CD8-positive, alpha-beta memory T cell (primary cell): Measurements from ENCODE around the gene SPON1. TPM values are rescaled to one million over a fixed set of nuclear protein-coding genes. Genes with fewer than 3 reads are reported as not detected.

ENCODE experiments used
- CTCF ChIA-PET: fragments of 350-600 bp; sonication (Branson Sonifier 250); formaldehyde crosslinking; loops from one replicate; lab custom pipeline; 2021; ENCODE audit warnings: antibody characterized with exemption; lab: Charles Lee
- POLR2A ChIA-PET: fragments of 350-600 bp; sonication (Branson Sonifier 250); formaldehyde crosslinking; loops from one replicate; lab custom pipeline; 2021; ENCODE audit warnings: antibody characterized with exemption; lab: Charles Lee
- DNase-seq, 5 donors: peaks; one replicate each; pipeline versions ENCODE4 v3.0.0 to v3.0.0-alpha.2; 2020 to 2022; ENCODE audit warnings: mixed read lengths in 1 of 5
- H3K27ac ChIP-seq: one replicate; pipeline ENCODE4 v1.7.0; 2013; ENCODE audit warnings: low read depth, mild to moderate bottlenecking, low read length, moderate library complexity
- H3K27me3 ChIP-seq: 2 replicates; pipeline ENCODE4 v1.7.0; 2013; ENCODE audit warnings: low read length, mild to moderate bottlenecking; ENCODE audit not compliant: insufficient read depth, poor library complexity, severe bottlenecking
- H3K36me3 ChIP-seq: 2 replicates; pipeline ENCODE4 v1.7.0; 2013; ENCODE audit warnings: mild to moderate bottlenecking, low read length, moderate library complexity; ENCODE audit not compliant: insufficient read depth
- H3K4me1 ChIP-seq: 2 replicates; pipeline ENCODE4 v1.7.0; 2013; ENCODE audit warnings: mild to moderate bottlenecking, low read length, moderate library complexity; ENCODE audit not compliant: insufficient read depth
- H3K4me3 ChIP-seq: 2 replicates; pipeline ENCODE4 v1.7.0; 2013; ENCODE audit warnings: mild to moderate bottlenecking, low read length
- H3K9me3 ChIP-seq: 2 replicates; pipeline ENCODE4 v1.7.0; 2013; ENCODE audit warnings: mild to moderate bottlenecking, low read length
- H3K27ac Mint-ChIP-seq, 8 donors: one replicate each; pipeline ENCODE4 v1.8.0; 2020 to 2021; ENCODE audit warnings: mixed read lengths in 8 of 8, mild to moderate bottlenecking in 6 of 8, inconsistent platforms in 3 of 8, moderate library complexity in 3 of 8
- H3K27me3 Mint-ChIP-seq, 2 donors: one replicate each; pipeline ENCODE4 v1.8.0; 2020 to 2021; ENCODE audit warnings: mixed read lengths in 2 of 2, mild to moderate bottlenecking in 1 of 2, moderate library complexity in 1 of 2
- H3K36me3 Mint-ChIP-seq, 3 donors: one replicate each; pipeline ENCODE4 v1.8.0; 2020 to 2021; ENCODE audit warnings: mixed read lengths in 3 of 3, inconsistent platforms in 1 of 3, mild to moderate bottlenecking in 1 of 3
- H3K4me1 Mint-ChIP-seq, 3 donors: one replicate each; pipeline ENCODE4 v1.8.0; 2020 to 2021; ENCODE audit warnings: mixed read lengths in 3 of 3, inconsistent platforms in 1 of 3, mild to moderate bottlenecking in 1 of 3
- H3K4me3 Mint-ChIP-seq, 7 donors: one replicate each; pipeline ENCODE4 v1.8.0; 2020 to 2021; ENCODE audit warnings: mixed read lengths in 7 of 7, mild to moderate bottlenecking in 6 of 7, moderate library complexity in 4 of 7, inconsistent platforms in 2 of 7
- H3K9me3 Mint-ChIP-seq, 5 donors: one replicate each; pipeline ENCODE4 v1.8.0; 2020 to 2022; ENCODE audit warnings: mixed read lengths in 5 of 5, mild to moderate bottlenecking in 3 of 5, moderate library complexity in 2 of 5, inconsistent platforms in 1 of 5
- polyA plus RNA-seq: library from polyadenylated mRNA; unstranded; fragments of 300-500 nt; fragmentation: Illumina TruSeq; gene quantifications from one replicate; pipeline ENCODE4 v1.2.3, GENCODE V29; 2021
- total RNA-seq, 2 experiments: library from RNA; stranded (reverse); gene quantifications; one replicate each; pipeline ENCODE4 v1.2.3, GENCODE V29; 2021

Gene SPON1
- total RNA-seq, result under 1 TPM; 0.81 to 0.97 TPM
- 2.0 TPM for polyA plus RNA-seq

- Mint-ChIP-seq H3K27me3 (peaks cover 42 to 72% of the 10 kb centered on the region in 2 donors), H3K4me1 (peaks cover 8 to 19% (median 13%) of the 10 kb centered on the region in 3 donors), H3K36me3 (no peaks in the 10 kb centered on the region), H3K9me3 (no peaks in the 10 kb centered on the region), H3K27ac (no peak within 1 kb of the TSS), H3K4me3 (peak within 1 kb of the TSS; percentile 34 to 84 (median 73))
- DNase-seq, result peak in 3 of 5 donors; percentile 16 to 66 (median 34)
- H3K9me3 ChIP-seq, result no peaks in the 10 kb centered on the region
- H3K4me1 ChIP-seq, result peaks cover 15% of the 10 kb centered on the region
- H3K27ac ChIP-seq, result no peak within 1 kb of the TSS
- peaks cover 48% of the 10 kb centered on the region for H3K27me3 ChIP-seq
- H3K4me3 ChIP-seq, result peak within 1 kb of the TSS; percentile 47
- ChIA-PET POLR2A (interaction anchor here (1.2 kb wide), 1 partner anchor 11 kb away, joined by 3 read pairs; no protein-coding TSS in a partner anchor), CTCF (interaction anchor here (0.7 to 3.1 kb wide), 12 partner anchors 8 to 291 kb away, joined by 3 to 13 read pairs (median 4); no protein-coding TSS in a partner anchor)
- H3K36me3 ChIP-seq, result no peaks in the 10 kb centered on the region
These were observed at the start of gene SPON1 for GRCh38 chr11:13962562-13963168. TSS of gene SPON1 (plus strand) at chr11:13962723. CDS start at chr11:13962905, 182 bp downstream.

- H3K36me3 ChIP-seq, result no peaks in the 10 kb centered on the region
- peaks cover 10% of the 10 kb centered on the region for H3K4me1 ChIP-seq
- peaks cover 12 to 26% of the 10 kb centered on the region in 2 donors for H3K27me3 Mint-ChIP-seq
- H3K36me3 Mint-ChIP-seq, result peaks cover 0 to 21% (median 9%) of the 10 kb centered on the region in 3 donors
- CTCF ChIA-PET, result no interaction called here
- DNase-seq, result no peak
- peaks cover 0 to 3% (median 0%) of the 10 kb centered on the region in 5 donors for H3K9me3 Mint-ChIP-seq
- H3K27me3 ChIP-seq, result no peaks in the 10 kb centered on the region
- H3K9me3 ChIP-seq, result no peaks in the 10 kb centered on the region
- no peak overlapping the region for H3K27ac ChIP-seq
- no peak overlapping the region for H3K4me3 ChIP-seq
- POLR2A ChIA-PET, result no interaction called here
- H3K27ac Mint-ChIP-seq, result no peak overlapping the region
- no peak overlapping the region for H3K4me3 Mint-ChIP-seq
- H3K4me1 Mint-ChIP-seq, result peaks cover 7 to 37% (median 18%) of the 10 kb centered on the region in 3 donors
These were observed 45.3 kb upstream of the SPON1 start for GRCh38 chr11:13917264-13917663.

- Mint-ChIP-seq H3K9me3 (peaks cover 0 to 3% (median 0%) of the 10 kb centered on the region in 5 donors), H3K4me1 (peaks cover 13 to 37% (median 25%) of the 10 kb centered on the region in 3 donors), H3K36me3 (peaks cover 0 to 21% (median 9%) of the 10 kb centered on the region in 3 donors), H3K27ac (no peak overlapping the region), H3K27me3 (peaks cover 12 to 26% of the 10 kb centered on the region in 2 donors), H3K4me3 (no peak overlapping the region)
- H3K4me3 ChIP-seq, result no peak overlapping the region
- no peak for DNase-seq
- H3K27ac ChIP-seq, result no peak overlapping the region
- ChIA-PET CTCF (no interaction called here), POLR2A (no interaction called here)
- no peaks in the 10 kb centered on the region for H3K27me3 ChIP-seq
- no peaks in the 10 kb centered on the region for H3K9me3 ChIP-seq
- H3K36me3 ChIP-seq, result no peaks in the 10 kb centered on the region
- H3K4me1 ChIP-seq, result peaks cover 16% of the 10 kb centered on the region
These were observed 44.6 kb upstream of the SPON1 start for GRCh38 chr11:13917904-13918303.

GRCh38 chr11:13920756-13921155 lies 41.8 kb upstream of the SPON1 start:
- Mint-ChIP-seq H3K4me1 (peaks cover 41 to 63% (median 53%) of the 10 kb centered on the region in 3 donors), H3K4me3 (no peak overlapping the region), H3K9me3 (peaks cover 0 to 2% (median 0%) of the 10 kb centered on the region in 5 donors), H3K36me3 (peaks cover 0 to 21% (median 8%) of the 10 kb centered on the region in 3 donors), H3K27me3 (peaks cover 10 to 22% of the 10 kb centered on the region in 2 donors), H3K27ac (peak overlapping the region in 2 of 8 donors; percentile 58 to 68)
- ChIA-PET CTCF (no interaction called here), POLR2A (interaction anchor here (1.1 kb wide), 1 partner anchor 27 kb away, joined by 5 read pairs; no protein-coding TSS in a partner anchor)
- Histone ChIP-seq H3K27me3 (no peaks in the 10 kb centered on the region), H3K27ac (no peak overlapping the region), H3K9me3 (no peaks in the 10 kb centered on the region), H3K4me3 (no peak overlapping the region), H3K36me3 (no peaks in the 10 kb centered on the region), H3K4me1 (peaks cover 44% of the 10 kb centered on the region)
- DNase-seq, result no peak

- ChIA-PET POLR2A (interaction anchor here (1.1 kb wide), 1 partner anchor 26 kb away, joined by 5 read pairs; no protein-coding TSS in a partner anchor), CTCF (no interaction called here)
- DNase-seq, result no peak
- peak overlapping the region in 2 of 7 donors; percentile 3 to 11 for H3K4me3 Mint-ChIP-seq
- H3K27ac Mint-ChIP-seq, result peak overlapping the region; percentile 38 to 96 (median 66)
- H3K27me3 Mint-ChIP-seq, result peaks cover 8 to 16% of the 10 kb centered on the region in 2 donors
- no peak overlapping the region for H3K27ac ChIP-seq
- H3K4me1 ChIP-seq, result peaks cover 45% of the 10 kb centered on the region
- no peaks in the 10 kb centered on the region for H3K27me3 ChIP-seq
- no peak overlapping the region for H3K4me3 ChIP-seq
- H3K9me3 ChIP-seq, result no peaks in the 10 kb centered on the region
- no peaks in the 10 kb centered on the region for H3K9me3 Mint-ChIP-seq
- peaks cover 43 to 66% (median 55%) of the 10 kb centered on the region in 3 donors for H3K4me1 Mint-ChIP-seq
- no peaks in the 10 kb centered on the region for H3K36me3 ChIP-seq
- H3K36me3 Mint-ChIP-seq, result peaks cover 0 to 15% (median 7%) of the 10 kb centered on the region in 3 donors
These were observed 41.0 kb upstream of the SPON1 start for GRCh38 chr11:13921545-13921944.

- CTCF ChIA-PET, result interaction anchor here (1.3 kb wide), 1 partner anchor 17 kb away, joined by 3 read pairs; no protein-coding TSS in a partner anchor
- H3K36me3 ChIP-seq, result no peaks in the 10 kb centered on the region
- Mint-ChIP-seq H3K4me3 (peak overlapping the region in 6 of 7 donors; percentile 62 to 84 (median 80)), H3K36me3 (peaks cover 0 to 11% (median 5%) of the 10 kb centered on the region in 3 donors), H3K9me3 (peaks cover 0 to 6% (median 0%) of the 10 kb centered on the region in 5 donors), H3K27ac (peak overlapping the region; percentile 79 to 97 (median 96)), H3K27me3 (peaks cover 0 to 4% of the 10 kb centered on the region in 2 donors), H3K4me1 (peaks cover 41 to 78% (median 65%) of the 10 kb centered on the region in 3 donors)
- H3K27ac ChIP-seq, result peak overlapping the region; percentile 41
- no peak for DNase-seq
- H3K27me3 ChIP-seq, result no peaks in the 10 kb centered on the region
- POLR2A ChIA-PET, result interaction anchor here (1.4 kb wide), 1 partner anchor 41 kb away, joined by 3 read pairs; no protein-coding TSS in a partner anchor
- peaks cover 45% of the 10 kb centered on the region for H3K4me1 ChIP-seq
- H3K4me3 ChIP-seq, result peak overlapping the region; percentile 49
- H3K9me3 ChIP-seq, result no peaks in the 10 kb centered on the region
These were observed 39.3 kb upstream of the SPON1 start for GRCh38 chr11:13923182-13923581.

- Mint-ChIP-seq H3K27me3 (peaks cover 0 to 3% of the 10 kb centered on the region in 2 donors), H3K9me3 (peaks cover 0 to 6% (median 0%) of the 10 kb centered on the region in 5 donors), H3K4me3 (peak overlapping the region; percentile 13 to 84 (median 80)), H3K36me3 (peaks cover 0 to 10% (median 5%) of the 10 kb centered on the region in 3 donors), H3K4me1 (peaks cover 46 to 80% (median 71%) of the 10 kb centered on the region in 3 donors), H3K27ac (peak overlapping the region; percentile 79 to 97 (median 96))
- H3K27ac ChIP-seq, result peak overlapping the region; percentile 17
- H3K4me3 ChIP-seq, result peak overlapping the region; percentile 49
- POLR2A ChIA-PET, result interaction anchor here (0.7 to 1.4 kb wide), 3 partner anchors 15 to 40 kb away, joined by 3 to 5 read pairs (median 3); no protein-coding TSS in a partner anchor
- H3K36me3 ChIP-seq, result no peaks in the 10 kb centered on the region
- peaks cover 50% of the 10 kb centered on the region for H3K4me1 ChIP-seq
- no peaks in the 10 kb centered on the region for H3K9me3 ChIP-seq
- CTCF ChIA-PET, result interaction anchor here (4.3 kb wide), 1 partner anchor 15 kb away, joined by 22 read pairs; no protein-coding TSS in a partner anchor
- peak in 2 of 5 donors; percentile 27 to 48 for DNase-seq
- no peaks in the 10 kb centered on the region for H3K27me3 ChIP-seq
These were observed 38.5 kb upstream of the SPON1 start for GRCh38 chr11:13923716-13924650.
